H9 (cell line): ENCODE results near the gene GARIN5A. TPM values are rescaled to one million over a fixed set of nuclear protein-coding genes. Genes with fewer than 3 reads are reported as not detected.

Experiments used
- DNase-seq: peaks from one replicate; pipeline ENCODE4 v3.0.0-alpha.2; 2017
- H2AFZ ChIP-seq: one replicate; pipeline ENCODE4 v1.6.1; 2013; ENCODE audit warnings: mild to moderate bottlenecking, low read length, control low read depth, moderate library complexity
- H2AK5ac ChIP-seq: 2 replicates; pipeline ENCODE4 v1.6.1; 2013; ENCODE audit warnings: low read length, control low read depth, mixed read lengths; ENCODE audit not compliant: insufficient read length
- H2BK120ac ChIP-seq: one replicate; pipeline ENCODE4 v1.6.1; 2013; ENCODE audit warnings: low read depth, mild to moderate bottlenecking, low read length, control low read depth, inconsistent platforms; ENCODE audit not compliant: poor library complexity, severe bottlenecking
- H2BK12ac ChIP-seq: 2 replicates; pipeline ENCODE4 v1.6.1; 2013; ENCODE audit warnings: low read length, control low read depth, mixed read lengths, low read depth; ENCODE audit not compliant: insufficient read length
- H2BK15ac ChIP-seq: 2 replicates; pipeline ENCODE4 v1.6.1; 2013; ENCODE audit warnings: low read depth, low read length, control low read depth
- H2BK20ac ChIP-seq: one replicate; pipeline ENCODE4 v1.6.1; 2013; ENCODE audit warnings: low read depth, mild to moderate bottlenecking, low read length, control low read depth, inconsistent platforms; ENCODE audit not compliant: poor library complexity, severe bottlenecking
- H2BK5ac ChIP-seq: 2 replicates; pipeline ENCODE4 v1.6.1; 2013; ENCODE audit warnings: low read length, control low read depth, mixed read lengths; ENCODE audit not compliant: insufficient read length
- H3K14ac ChIP-seq: 2 replicates; pipeline ENCODE4 v1.6.1; 2013; ENCODE audit warnings: low read length, control low read depth; ENCODE audit not compliant: insufficient read depth
- H3K18ac ChIP-seq: 2 replicates; pipeline ENCODE4 v1.6.1; 2013; ENCODE audit warnings: low read depth, mild to moderate bottlenecking, mixed read lengths, low read length, control low read depth; ENCODE audit not compliant: insufficient read length
- H3K23ac ChIP-seq: 2 replicates; pipeline ENCODE4 v1.6.1; 2013; ENCODE audit warnings: low read length, control low read depth, mixed read lengths, low read depth; ENCODE audit not compliant: insufficient read length
- H3K23me2 ChIP-seq: 2 replicates; pipeline ENCODE4 v1.6.1; 2013; ENCODE audit warnings: low read depth, mild to moderate bottlenecking, mixed read lengths, low read length, control low read depth; ENCODE audit not compliant: insufficient read length, poor library complexity, severe bottlenecking
- H3K27ac ChIP-seq: 2 replicates; pipeline ENCODE4 v1.5.1; 2013; ENCODE audit warnings: low read length, control low read depth, mixed read lengths, low read depth; ENCODE audit not compliant: insufficient read length
- H3K27me3 ChIP-seq: 2 replicates; pipeline ENCODE4 v1.6.1; 2013; ENCODE audit warnings: low read length, control low read depth, inconsistent platforms; ENCODE audit not compliant: insufficient read depth
- H3K4ac ChIP-seq: 2 replicates; pipeline ENCODE4 v1.6.1; 2013; ENCODE audit warnings: low read depth, mild to moderate bottlenecking, control low read depth, inconsistent platforms, low read length, moderate library complexity
- H3K4me1 ChIP-seq: 2 replicates; pipeline ENCODE4 v1.6.1; 2013; ENCODE audit warnings: low read length, control low read depth, inconsistent platforms; ENCODE audit not compliant: insufficient read depth
- H3K4me2 ChIP-seq: 2 replicates; pipeline ENCODE4 v1.6.1; 2013; ENCODE audit warnings: low read length, control low read depth, mixed read lengths; ENCODE audit not compliant: insufficient read length, insufficient read depth
- H3K56ac ChIP-seq: 2 replicates; pipeline ENCODE4 v1.6.1; 2013; ENCODE audit warnings: low read depth, mild to moderate bottlenecking, mixed read lengths, low read length, control low read depth; ENCODE audit not compliant: insufficient read length
- H3K79me1 ChIP-seq: 2 replicates; pipeline ENCODE4 v1.6.1; 2013; ENCODE audit warnings: low read depth, mild to moderate bottlenecking, moderate library complexity, low read length, control low read depth, inconsistent platforms; ENCODE audit not compliant: insufficient read depth, poor library complexity, severe bottlenecking
- H3K79me2 ChIP-seq: 2 replicates; pipeline ENCODE4 v1.6.1; 2013; ENCODE audit warnings: low read length, control low read depth, inconsistent platforms; ENCODE audit not compliant: insufficient read depth
- H3K9ac ChIP-seq: 2 replicates; pipeline ENCODE4 v1.6.1; 2013; ENCODE audit warnings: low read length, control low read depth, mixed read lengths; ENCODE audit not compliant: insufficient read length; ENCODE audit errors: extremely low read depth
- H3K9me3 ChIP-seq: one replicate; pipeline ENCODE4 v1.6.1; 2013; ENCODE audit warnings: low read depth, low read length, inconsistent platforms; ENCODE audit not compliant: control insufficient read depth
- H3T11ph ChIP-seq: one replicate; pipeline ENCODE4 v1.6.1; 2013; ENCODE audit warnings: mild to moderate bottlenecking, low read length, control low read depth, inconsistent platforms
- H4K20me1 ChIP-seq: one replicate; pipeline ENCODE4 v1.6.1; 2013; ENCODE audit not compliant: control insufficient read depth, insufficient read length, insufficient read depth
- H4K5ac ChIP-seq: 2 replicates; pipeline ENCODE4 v1.6.1; 2013; ENCODE audit warnings: low read depth, mild to moderate bottlenecking, mixed read lengths, low read length, control low read depth; ENCODE audit not compliant: insufficient read length
- H4K8ac ChIP-seq: replicated peaks from 2 replicates; pipeline ENCODE4 v1.6.1; 2013; ENCODE audit warnings: low read length, control low read depth, mixed read lengths, low read depth; ENCODE audit not compliant: insufficient read length
- H4K91ac ChIP-seq: 2 replicates; pipeline ENCODE4 v1.6.1; 2013; ENCODE audit warnings: low read depth, mild to moderate bottlenecking, moderate library complexity, mixed read lengths, low read length, control low read depth; ENCODE audit not compliant: insufficient read length
- H3K27ac Mint-ChIP-seq, 3 experiments: 2 replicates in 2 of 3; 3 replicates in 1 of 3; pipeline ENCODE4 v1.8.0; 2020 to 2021; ENCODE audit warnings: mixed read lengths in 3 of 3, mild to moderate bottlenecking in 1 of 3, moderate library complexity in 1 of 3
- H3K27me3 Mint-ChIP-seq: 2 replicates; pipeline ENCODE4 v1.8.0; 2021; ENCODE audit warnings: low read depth, mild to moderate bottlenecking, moderate library complexity, mixed read lengths
- H3K36me3 Mint-ChIP-seq, 3 experiments: 2 replicates in 2 of 3; 3 replicates in 1 of 3; pipeline ENCODE4 v1.8.0; 2020 to 2021; ENCODE audit warnings: low read depth in 3 of 3, mixed read lengths in 3 of 3; ENCODE audit not compliant: insufficient read depth in 1 of 3
- H3K4me1 Mint-ChIP-seq, 2 experiments: 2 replicates each; pipeline ENCODE4 v1.8.0; 2020; ENCODE audit warnings: mixed read lengths in 2 of 2
- H3K4me3 Mint-ChIP-seq, 2 experiments: 2 replicates in 1 of 2; 3 replicates in 1 of 2; pipeline ENCODE4 v1.8.0; 2020 to 2021; ENCODE audit warnings: mild to moderate bottlenecking in 2 of 2, mixed read lengths in 2 of 2, moderate library complexity in 1 of 2
- H3K9me3 Mint-ChIP-seq, 2 experiments: 2 replicates in 1 of 2; 3 replicates in 1 of 2; pipeline ENCODE4 v1.8.0; 2020; ENCODE audit warnings: mild to moderate bottlenecking in 2 of 2, mixed read lengths in 2 of 2, moderate library complexity in 1 of 2
- CTCF ChIP-seq: fragments of 200-600 bp; sonication (generic); conservative IDR thresholded peaks from 3 replicates; pipeline ENCODE4 v1.8.0; 2021; ENCODE audit warnings: antibody characterized with exemption, mild to moderate bottlenecking
- WGBS: extraction: QIAGEN DNeasy Blood & Tissue Kit; methylation state at CpG from one replicate; pipeline ENCODE4 v1.1.7; 2013; ENCODE audit warnings: missing lambda C conversion rate, low lambda C conversion rate, mixed read lengths; ENCODE audit not compliant: insufficient read length; ENCODE audit errors: extremely low coverage; 5-methylcytosine and 5-hydroxymethylcytosine counted together
- total RNA-seq: library from RNA; stranded (reverse); gene quantifications from 2 replicates; pipeline ENCODE4 v1.2.1, GENCODE V29; 2021

Gene GARIN5A
- total RNA-seq, 1 experiment from 2014 or later, result 9.5 TPM

- Mint-ChIP-seq H3K4me1 (peaks cover 0 to 10% of the 10 kb centered on the region in 2 experiments; a peak in 2 of 4 replicates), H3K9me3 (no peaks in the 10 kb centered on the region), H3K27ac (peak overlapping the region in 1 of 3 experiments; percentile 65; a peak in 1 of 7 replicates), H3K36me3 (peaks cover 5 to 7% (median 5%) of the 10 kb centered on the region in 3 experiments; a peak in 4 of 7 replicates), H3K4me3 (peak overlapping the region in 1 of 2 experiments; percentile 64; a peak in 1 of 5 replicates), H3K27me3 (peaks cover 50% of the 10 kb centered on the region)
- Histone ChIP-seq H2BK120ac (no peak overlapping the region), H3K18ac (no peak overlapping the region), H3T11ph (no peak overlapping the region), H4K8ac (no peak overlapping the region), H3K4me1 (no peaks in the 10 kb centered on the region), H3K14ac (no peak overlapping the region), H3K4me2 (no peak overlapping the region), H3K56ac (no peak overlapping the region), H3K9me3 (no peaks in the 10 kb centered on the region), H3K27ac (no peak overlapping the region), H3K9ac (no peak overlapping the region), H3K23me2 (no peaks in the 10 kb centered on the region), H3K79me2 (no peaks in the 10 kb centered on the region), H4K91ac (no peak overlapping the region), H3K23ac (no peak overlapping the region), H2BK12ac (no peak overlapping the region), H3K27me3 (0 out of 2 replicates have a peak, but pooled peaks cover 3% of the 10 kb centered on the region), H3K4ac (no peak overlapping the region), H2BK15ac (no peak overlapping the region), H2BK20ac (no peak overlapping the region), H4K5ac (no peak overlapping the region), H3K79me1 (no peaks in the 10 kb centered on the region), H2BK5ac (no peak overlapping the region), H4K20me1 (no peaks in the 10 kb centered on the region), H2AK5ac (no peak overlapping the region), H2AFZ (no peak overlapping the region)
- WGBS, result no CpG with 5 or more reads among the region's 87 CpGs
- peak; percentile 69 for DNase-seq
- TF ChIP-seq CTCF, result peak; percentile 74
These were observed 41.7 kb upstream of the GARIN5A start for GRCh38 chr19:50518091-50519005.
